HEK293T (cell line): ENCODE results near the gene KRTAP10-9.

Experiments used
- ARNT ChIP-seq: fragments of 450-650 bp; IDR thresholded peaks from 2 replicates; pipeline ENCODE4 v1.6.1; 2017; ENCODE audit warnings: mild to moderate bottlenecking
- FOXA1 ChIP-seq: fragments of 450-650 bp; IDR thresholded peaks from 2 replicates; pipeline ENCODE4 v1.6.1; 2016; ENCODE audit warnings: mild to moderate bottlenecking
- FOXK2 ChIP-seq: fragments of 450-650 bp; IDR thresholded peaks from 2 replicates; pipeline ENCODE4 v1.6.1; 2016; ENCODE audit warnings: mild to moderate bottlenecking
- NFRKB ChIP-seq: fragments of 450-650 bp; IDR thresholded peaks from 2 replicates; pipeline ENCODE4 v1.6.1; 2016; ENCODE audit warnings: mild to moderate bottlenecking, moderate library complexity
- SP1 ChIP-seq: fragments of 450-650 bp; IDR thresholded peaks from 2 replicates; pipeline ENCODE4 v1.6.1; 2017
- SUZ12 ChIP-seq: fragments of 450-650 bp; IDR thresholded peaks from 2 replicates; pipeline ENCODE4 v1.6.1; 2016; ENCODE audit warnings: mild to moderate bottlenecking
- ZNF384 ChIP-seq: fragments of 450-650 bp; IDR thresholded peaks from 2 replicates; pipeline ENCODE4 v1.6.1; 2016

GRCh38 chr21:44599264-44600029, 27.4 kb upstream of the KRTAP10-9 start:
- TF ChIP-seq FOXK2 (no peak), FOXA1 (no peak), ZNF384 (no peak), ARNT (no peak), SUZ12 (no peak), NFRKB (no peak), SP1 (no peak)
